Measurements from ENCODE around the gene LILRA6.
"Not testable (repeated sequence)": the region's sequence is repeated elsewhere in the genome, so short reads cannot be mapped to it uniquely, and the experiment has no call there.

LILRA6 gene

DNA sequence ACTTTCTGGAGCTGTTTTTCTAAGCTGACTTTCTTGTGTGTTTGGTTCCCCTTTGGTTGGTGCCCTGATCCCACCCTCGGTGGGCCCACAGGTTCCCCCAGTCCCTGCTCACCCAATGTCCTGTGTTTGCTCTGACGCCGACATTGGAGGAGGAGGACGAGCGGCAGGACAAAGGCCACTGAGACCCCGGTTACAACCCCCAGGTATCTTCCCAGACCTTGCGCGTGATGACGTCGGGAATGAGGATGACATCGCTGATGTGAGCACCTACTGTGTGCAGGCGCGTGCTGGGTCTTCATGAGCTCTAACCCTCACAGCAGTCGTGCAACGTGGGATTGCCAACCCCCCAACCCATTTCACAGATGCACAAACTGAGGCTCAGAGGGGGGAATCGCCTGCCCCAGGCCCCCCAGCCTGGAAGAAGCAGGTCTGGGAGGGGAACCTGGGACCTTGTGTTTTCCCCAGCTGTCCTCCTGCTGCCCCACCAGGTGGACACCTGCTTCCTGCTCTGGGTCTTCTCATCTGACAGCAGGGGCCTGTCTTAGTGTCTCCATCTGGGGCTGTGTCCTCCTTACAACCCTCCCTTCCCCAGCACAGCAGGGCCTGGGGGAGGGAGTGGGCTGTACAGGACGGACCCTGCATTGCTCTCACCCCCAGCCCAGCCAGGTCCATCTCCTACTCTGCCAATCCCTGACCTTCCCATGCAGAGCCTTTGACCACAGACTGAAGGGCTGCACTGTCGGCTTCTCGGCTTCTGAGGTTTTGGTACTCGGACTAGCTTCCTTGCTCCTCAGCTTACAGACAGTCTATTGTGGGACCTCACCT is 4.7 kb upstream of the LILRA6 start:
- H3K4me3 ChIP-seq (replicated peaks in 1 of 2; ENCODE audit: low read depth in 2 of 2, low read length in 2 of 2), result no peak overlapping the region
- TF ChIP-seq, protein P1, sequence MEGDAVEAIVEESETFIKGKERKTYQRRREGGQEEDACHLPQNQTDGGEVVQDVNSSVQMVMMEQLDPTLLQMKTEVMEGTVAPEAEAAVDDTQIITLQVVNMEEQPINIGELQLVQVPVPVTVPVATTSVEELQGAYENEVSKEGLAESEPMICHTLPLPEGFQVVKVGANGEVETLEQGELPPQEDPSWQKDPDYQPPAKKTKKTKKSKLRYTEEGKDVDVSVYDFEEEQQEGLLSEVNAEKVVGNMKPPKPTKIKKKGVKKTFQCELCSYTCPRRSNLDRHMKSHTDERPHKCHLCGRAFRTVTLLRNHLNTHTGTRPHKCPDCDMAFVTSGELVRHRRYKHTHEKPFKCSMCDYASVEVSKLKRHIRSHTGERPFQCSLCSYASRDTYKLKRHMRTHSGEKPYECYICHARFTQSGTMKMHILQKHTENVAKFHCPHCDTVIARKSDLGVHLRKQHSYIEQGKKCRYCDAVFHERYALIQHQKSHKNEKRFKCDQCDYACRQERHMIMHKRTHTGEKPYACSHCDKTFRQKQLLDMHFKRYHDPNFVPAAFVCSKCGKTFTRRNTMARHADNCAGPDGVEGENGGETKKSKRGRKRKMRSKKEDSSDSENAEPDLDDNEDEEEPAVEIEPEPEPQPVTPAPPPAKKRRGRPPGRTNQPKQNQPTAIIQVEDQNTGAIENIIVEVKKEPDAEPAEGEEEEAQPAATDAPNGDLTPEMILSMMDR (IDR thresholded peaks at IDR 0.05; ENCODE audit: low read depth, low read length), result no peak
- DNase-seq (ENCODE audit: low read depth in 2 of 2), result no peak

DNA sequence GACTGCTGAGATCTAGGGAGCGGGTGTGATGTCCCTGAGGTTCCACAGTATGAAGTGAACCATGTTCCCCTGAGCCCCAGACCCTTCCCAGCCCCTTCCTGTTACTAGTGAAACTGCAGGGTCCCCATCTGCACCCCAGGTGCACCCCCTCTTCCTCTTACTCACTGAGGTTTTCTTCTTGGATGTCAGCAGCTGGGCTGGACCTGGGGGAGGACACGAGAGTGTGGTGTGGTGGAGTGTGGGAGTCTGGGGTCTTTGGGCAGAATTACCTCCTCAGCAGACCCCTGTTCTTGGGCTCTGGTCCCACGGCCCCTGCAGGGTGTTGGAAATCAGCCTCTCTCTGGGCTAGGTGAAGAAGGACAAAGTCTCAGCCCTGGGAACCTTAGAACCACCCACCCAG is 3.3 kb upstream of the LILRA6 start:
- TF ChIP-seq, protein P1 (IDR thresholded peaks at IDR 0.05; ENCODE audit: low read depth, low read length), result no peak
- no peak overlapping the region for H3K4me3 ChIP-seq (replicated peaks in 1 of 2; ENCODE audit: low read depth in 2 of 2, low read length in 2 of 2)
- no peak for DNase-seq (ENCODE audit: low read depth in 2 of 2)

DNA sequence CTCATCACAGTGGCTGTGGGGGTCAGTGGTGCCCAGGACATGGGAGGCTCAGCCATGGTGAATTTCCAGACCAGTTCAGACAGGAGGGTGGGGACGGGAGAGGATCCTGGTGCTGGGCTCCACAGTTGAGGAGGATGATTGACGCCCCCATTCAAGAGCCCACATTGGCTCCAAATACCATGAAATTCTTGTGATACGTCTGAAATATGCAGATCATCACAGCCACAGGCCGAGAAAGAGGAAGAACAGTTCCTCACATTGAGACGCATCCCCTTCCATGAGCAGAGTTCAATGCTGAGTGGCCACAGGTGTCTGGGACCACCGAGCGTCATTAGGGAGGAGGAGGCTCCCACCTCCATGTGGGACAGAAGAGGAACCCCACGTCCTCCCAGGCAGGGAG is 1.2 kb upstream of the LILRA6 start:
- H3K4me3 ChIP-seq (replicated peaks in 1 of 2; ENCODE audit: low read depth in 2 of 2, low read length in 2 of 2); DNase-seq (ENCODE audit: low read depth in 2 of 2): not testable (repeated sequence)

DNA sequence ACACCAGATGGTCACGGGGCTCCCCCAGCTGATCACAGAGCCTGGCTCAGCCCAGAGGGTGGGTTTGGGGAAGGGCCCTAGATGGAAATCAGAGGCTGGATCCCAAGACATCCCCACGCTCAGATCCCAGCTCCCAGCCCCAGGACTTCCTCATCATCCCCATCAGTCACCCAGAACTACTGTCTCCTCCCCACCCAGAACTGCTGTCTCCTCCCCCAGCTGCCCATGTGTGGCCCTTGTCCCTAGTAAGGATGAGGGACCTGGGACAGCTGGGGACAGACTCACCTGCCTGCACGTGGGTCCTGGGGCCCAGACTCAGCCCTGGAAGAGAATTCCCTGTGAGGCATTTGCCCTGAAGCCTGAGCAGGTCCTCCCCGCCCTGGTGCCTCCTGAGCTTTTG is 356 bp downstream of the LILRA6 start:
- not testable (repeated sequence) for H3K4me3 ChIP-seq (replicated peaks in 1 of 2; ENCODE audit: low read depth in 2 of 2, low read length in 2 of 2); DNase-seq (ENCODE audit: low read depth in 2 of 2)

DNA sequence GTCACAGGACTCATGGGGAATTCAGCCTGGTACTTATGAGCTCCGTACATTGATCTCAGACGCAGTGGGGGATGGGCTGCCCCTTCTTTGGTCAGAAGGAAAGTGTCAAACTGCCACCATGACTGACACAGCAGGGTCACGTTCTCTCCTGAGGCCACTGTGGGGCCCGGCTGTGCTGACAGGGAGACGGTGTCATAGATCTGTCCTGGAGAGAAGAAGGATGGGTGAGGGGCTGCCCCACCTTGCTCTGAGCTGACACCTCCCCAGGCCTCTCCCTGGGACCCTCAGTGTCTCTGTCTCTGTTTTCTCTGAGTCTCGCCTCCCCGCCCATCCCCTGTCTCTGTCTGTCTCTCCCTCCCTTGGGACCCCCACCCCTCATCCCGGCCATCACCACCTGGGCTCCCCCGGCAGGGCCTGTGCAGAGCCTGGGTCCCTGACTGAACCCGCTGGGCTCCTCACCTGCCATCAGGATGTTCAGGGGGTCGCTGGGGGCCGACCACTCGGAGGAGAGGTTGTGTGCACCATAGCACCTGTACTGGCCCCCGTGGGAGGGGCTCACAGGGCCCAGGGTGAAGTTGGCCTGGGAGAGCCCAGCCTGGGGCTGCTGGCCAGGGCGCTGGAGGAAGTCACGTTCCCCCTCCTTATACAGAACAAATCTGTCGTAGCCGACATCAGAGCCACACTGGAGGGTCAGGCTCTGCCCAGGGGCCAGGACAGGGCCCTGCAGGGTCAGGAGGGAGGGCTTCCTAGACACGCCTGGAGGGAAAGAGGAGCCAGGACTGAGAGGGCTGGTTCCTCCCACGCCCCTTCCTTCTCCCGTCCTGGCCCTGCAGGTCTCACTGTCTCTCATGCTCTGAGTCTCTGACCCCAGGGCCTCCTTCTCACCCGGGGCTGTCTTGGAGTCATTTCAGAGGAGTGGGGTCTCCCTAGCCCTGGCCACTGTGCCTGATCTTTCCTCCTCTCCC is 1.9 kb downstream of the LILRA6 start:
- DNase-seq (ENCODE audit: low read depth in 2 of 2); H3K4me3 ChIP-seq (replicated peaks in 1 of 2; ENCODE audit: low read depth in 2 of 2, low read length in 2 of 2): not testable (repeated sequence)

DNA sequence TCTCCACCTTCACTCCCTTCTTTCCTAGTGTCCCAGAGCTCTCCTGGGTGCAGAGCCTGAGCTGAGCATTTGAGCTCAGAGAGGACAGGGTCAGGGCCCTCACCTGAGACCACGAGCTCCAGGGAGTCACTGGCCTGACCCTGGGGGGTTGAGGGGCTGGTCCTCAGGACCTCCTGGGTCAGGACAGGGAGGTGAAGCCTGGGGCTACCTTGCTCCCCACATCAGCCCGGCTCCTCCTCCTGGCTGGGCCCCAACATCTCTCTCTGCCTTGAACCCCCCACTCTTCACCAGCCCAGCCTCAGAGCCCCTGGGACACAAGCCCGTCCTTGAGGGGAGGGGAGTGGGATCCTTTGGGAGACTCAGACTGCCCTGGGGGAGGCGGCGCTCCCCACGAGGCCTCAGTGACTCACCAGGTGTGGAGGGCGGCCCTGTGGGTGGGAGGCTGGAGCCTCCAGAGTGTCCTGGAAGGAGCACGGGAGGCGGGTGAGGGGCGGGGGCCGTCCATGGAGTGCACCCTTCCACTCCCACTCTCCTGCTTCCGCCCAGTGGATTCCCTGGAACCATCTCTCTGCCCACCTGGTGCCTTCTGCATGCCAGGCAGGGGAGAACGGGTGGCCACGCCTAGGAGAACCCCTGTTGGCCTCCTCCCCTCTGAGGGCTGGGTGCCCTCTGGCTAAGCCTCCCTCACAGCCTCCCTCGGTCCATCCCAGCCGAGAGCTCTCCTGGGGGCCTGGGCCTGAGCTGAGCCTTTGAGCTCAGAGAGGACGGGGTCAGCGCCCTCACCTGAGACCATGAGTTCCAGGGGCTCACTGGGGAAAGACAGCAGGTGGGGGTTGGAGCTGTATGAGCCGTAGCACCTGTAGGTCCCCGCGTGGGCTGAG is 2.9 kb downstream of the LILRA6 start:
- DNase-seq (ENCODE audit: low read depth in 2 of 2); H3K4me3 ChIP-seq (replicated peaks in 1 of 2; ENCODE audit: low read depth in 2 of 2, low read length in 2 of 2): not testable (repeated sequence)

DNA sequence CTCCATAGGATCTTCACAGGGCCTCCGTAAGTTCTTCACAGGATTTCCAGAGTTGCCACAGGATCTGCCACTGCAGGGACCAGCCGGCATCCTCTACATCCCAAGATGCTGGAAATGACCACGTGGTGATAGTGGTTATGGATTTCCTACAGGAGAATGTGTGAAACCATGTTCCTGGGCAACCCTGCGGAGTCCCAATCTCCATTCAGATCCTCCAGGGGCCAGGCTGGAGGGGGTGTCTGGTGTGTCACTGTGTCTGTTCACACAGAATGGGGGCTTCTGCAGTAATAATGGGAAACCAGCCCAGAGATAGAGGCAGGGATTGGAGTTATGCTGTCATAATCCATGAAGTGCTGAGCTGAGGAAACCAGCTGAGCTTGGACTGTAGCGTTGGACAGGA is 8.6 kb downstream of the LILRA6 start:
- DNase-seq (ENCODE audit: low read depth in 2 of 2), result no peak
- H3K4me3 ChIP-seq (replicated peaks in 1 of 2; ENCODE audit: low read depth in 2 of 2, low read length in 2 of 2), result no peak overlapping the region
- TF ChIP-seq, protein P1 (IDR thresholded peaks at IDR 0.05; ENCODE audit: low read depth, low read length), result no peak

DNA sequence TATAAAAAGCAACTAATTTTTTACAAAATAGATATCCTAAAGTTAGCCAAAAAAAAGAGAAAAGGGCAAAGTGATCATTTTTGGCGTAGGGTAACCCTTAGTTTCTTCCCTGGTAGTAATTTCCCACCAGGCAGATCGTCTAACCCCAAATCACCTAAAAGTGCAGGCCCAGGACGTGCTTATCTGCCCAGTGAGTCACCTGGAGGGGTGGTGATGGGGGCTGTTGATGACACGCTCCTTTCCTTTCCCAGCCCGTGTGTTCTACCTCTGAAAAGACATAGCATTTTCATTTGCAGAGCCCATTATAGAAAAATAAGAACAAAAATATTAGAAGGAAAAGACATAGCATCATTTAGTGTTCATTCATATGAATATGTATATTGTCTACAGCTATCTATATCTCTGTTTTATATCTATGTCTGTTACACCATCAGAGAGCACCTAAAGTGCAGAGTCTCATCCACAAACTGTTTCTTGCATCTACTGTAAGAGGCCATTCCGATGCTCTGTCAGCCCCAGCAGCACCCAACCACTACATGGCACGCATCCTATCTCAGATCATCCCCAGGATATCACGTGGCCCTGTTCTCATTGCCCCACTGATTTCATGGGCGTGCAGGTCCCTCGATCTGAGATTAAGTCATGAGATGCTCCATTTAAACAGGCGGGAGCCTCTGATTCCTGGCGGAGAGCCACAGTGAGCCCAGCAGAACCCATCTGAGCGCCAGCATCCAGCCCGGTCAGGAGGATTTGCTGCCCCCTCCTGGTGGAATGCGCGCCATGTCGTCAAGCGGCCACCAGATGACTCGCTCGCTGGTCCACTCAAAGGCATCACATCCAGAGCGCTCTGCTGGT is 11.3 kb downstream of the LILRA6 start:
- TF ChIP-seq, protein P1 (IDR thresholded peaks at IDR 0.05; ENCODE audit: low read depth, low read length), result peak; percentile 98
- peak; percentile 85 to 89 for DNase-seq (ENCODE audit: low read depth in 2 of 2)
- H3K4me3 ChIP-seq (replicated peaks in 1 of 2; ENCODE audit: low read depth in 2 of 2, low read length in 2 of 2), result no peak overlapping the region

Measured in cardiac fibroblast (primary cell).